Sigmoid colon (tissue), 4 donors: Measurements from ENCODE around the gene CEP112.

ENCODE experiments used
- EP300 ChIP-seq, 4 donors: sonication (generic); formaldehyde crosslinking; IDR thresholded peaks; one replicate each; pipeline ENCODE4 v1.6.1; 2017; ENCODE audit warnings: antibody characterized with exemption in 4 of 4
- POLR2A ChIP-seq, 2 donors: fragments of 450-650 bp; IDR thresholded peaks; one replicate each; pipeline ENCODE4 v1.6.1; 2016; ENCODE audit warnings: antibody characterized with exemption in 2 of 2, mild to moderate bottlenecking in 2 of 2, moderate library complexity in 2 of 2
- POLR2AphosphoS5 ChIP-seq, 4 donors: sonication (generic); formaldehyde crosslinking; IDR thresholded peaks; one replicate each; pipeline ENCODE4 v1.6.1; 2017; ENCODE audit warnings: antibody characterized with exemption in 4 of 4
- TF ChIP-seq, protein P1 (sequence below), 4 experiments: fragments of 450-650 bp in 3 of 4; fragments of 200-600 bp in 1 of 4; IDR thresholded peaks; one replicate each; pipeline ENCODE4 v1.5.1; 2016 to 2019; ENCODE audit warnings: antibody characterized with exemption in 4 of 4, mild to moderate bottlenecking in 3 of 4, moderate library complexity in 2 of 4

DNA sequence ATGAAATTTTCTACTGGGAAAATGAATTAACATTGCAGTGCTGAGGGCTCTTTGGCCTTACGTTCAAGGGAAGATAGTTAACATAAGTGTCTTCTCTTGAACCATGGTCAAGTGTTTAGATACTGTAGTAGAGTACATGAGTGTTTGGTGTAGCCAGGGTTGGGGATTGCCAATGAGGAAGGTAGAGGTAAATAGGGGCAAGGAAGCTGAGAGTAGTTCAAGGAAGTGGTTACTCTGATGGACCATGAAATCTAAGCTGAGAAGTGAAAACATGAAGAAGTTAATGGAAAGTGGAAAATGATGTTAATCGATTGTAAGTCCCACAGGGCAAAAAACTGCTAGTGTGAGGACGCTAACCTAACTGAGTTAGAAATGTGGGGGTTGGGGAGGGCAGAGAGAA is 380.9 kb downstream of the CEP112 start:
- TF ChIP-seq, protein P1, sequence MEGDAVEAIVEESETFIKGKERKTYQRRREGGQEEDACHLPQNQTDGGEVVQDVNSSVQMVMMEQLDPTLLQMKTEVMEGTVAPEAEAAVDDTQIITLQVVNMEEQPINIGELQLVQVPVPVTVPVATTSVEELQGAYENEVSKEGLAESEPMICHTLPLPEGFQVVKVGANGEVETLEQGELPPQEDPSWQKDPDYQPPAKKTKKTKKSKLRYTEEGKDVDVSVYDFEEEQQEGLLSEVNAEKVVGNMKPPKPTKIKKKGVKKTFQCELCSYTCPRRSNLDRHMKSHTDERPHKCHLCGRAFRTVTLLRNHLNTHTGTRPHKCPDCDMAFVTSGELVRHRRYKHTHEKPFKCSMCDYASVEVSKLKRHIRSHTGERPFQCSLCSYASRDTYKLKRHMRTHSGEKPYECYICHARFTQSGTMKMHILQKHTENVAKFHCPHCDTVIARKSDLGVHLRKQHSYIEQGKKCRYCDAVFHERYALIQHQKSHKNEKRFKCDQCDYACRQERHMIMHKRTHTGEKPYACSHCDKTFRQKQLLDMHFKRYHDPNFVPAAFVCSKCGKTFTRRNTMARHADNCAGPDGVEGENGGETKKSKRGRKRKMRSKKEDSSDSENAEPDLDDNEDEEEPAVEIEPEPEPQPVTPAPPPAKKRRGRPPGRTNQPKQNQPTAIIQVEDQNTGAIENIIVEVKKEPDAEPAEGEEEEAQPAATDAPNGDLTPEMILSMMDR (IDR thresholded peaks at IDR 0.05), result no peak
- TF ChIP-seq POLR2A (IDR thresholded peaks at IDR 0.05) (no peak), POLR2AphosphoS5 (IDR thresholded peaks at IDR 0.05) (no peak), EP300 (IDR thresholded peaks at IDR 0.05) (no peak)
